GM10847 (cell line): Measurements from ENCODE around the gene CACNA1C.

Source experiments
- POLR2A ChIP-seq: IDR thresholded peaks from 2 replicates; pipeline ENCODE4 v1.6.1; 2011; ENCODE audit not compliant: insufficient read length; ENCODE audit errors: extremely low read depth

The CACNA1C gene

GRCh38 chr12:2020511-2020910 is 32.3 kb upstream of the CACNA1C start:
- no peak for TF ChIP-seq POLR2A

GRCh38 chr12:2023365-2023764 is 29.4 kb upstream of the CACNA1C start:
- no peak for TF ChIP-seq POLR2A

- TF ChIP-seq POLR2A: no peak
Observed at GRCh38 chr12:2027351-2027750, 25.4 kb upstream of the CACNA1C start.

GRCh38 chr12:2029851-2030250 is 22.9 kb upstream of the CACNA1C start:
- TF ChIP-seq POLR2A: no peak

DNA sequence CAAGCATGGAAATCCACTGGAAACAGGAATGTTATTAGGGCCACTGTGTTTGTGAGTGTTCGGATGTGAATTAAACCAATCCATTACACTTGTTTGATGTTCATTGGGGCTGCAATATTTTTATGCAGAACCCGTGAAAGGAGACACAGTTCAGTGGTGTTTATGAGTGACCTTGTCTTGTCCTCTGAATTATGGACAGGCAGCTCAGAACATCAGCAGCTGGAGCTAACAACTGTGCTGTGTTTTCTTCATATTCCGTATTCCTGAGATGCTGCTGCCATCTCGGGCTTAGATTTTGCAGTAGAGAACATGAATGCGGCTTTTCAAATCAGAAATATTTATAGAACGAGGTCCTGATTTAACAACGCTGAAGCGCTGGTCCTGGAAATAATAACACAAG is 20.3 kb upstream of the CACNA1C start:
- no peak for TF ChIP-seq POLR2A

DNA sequence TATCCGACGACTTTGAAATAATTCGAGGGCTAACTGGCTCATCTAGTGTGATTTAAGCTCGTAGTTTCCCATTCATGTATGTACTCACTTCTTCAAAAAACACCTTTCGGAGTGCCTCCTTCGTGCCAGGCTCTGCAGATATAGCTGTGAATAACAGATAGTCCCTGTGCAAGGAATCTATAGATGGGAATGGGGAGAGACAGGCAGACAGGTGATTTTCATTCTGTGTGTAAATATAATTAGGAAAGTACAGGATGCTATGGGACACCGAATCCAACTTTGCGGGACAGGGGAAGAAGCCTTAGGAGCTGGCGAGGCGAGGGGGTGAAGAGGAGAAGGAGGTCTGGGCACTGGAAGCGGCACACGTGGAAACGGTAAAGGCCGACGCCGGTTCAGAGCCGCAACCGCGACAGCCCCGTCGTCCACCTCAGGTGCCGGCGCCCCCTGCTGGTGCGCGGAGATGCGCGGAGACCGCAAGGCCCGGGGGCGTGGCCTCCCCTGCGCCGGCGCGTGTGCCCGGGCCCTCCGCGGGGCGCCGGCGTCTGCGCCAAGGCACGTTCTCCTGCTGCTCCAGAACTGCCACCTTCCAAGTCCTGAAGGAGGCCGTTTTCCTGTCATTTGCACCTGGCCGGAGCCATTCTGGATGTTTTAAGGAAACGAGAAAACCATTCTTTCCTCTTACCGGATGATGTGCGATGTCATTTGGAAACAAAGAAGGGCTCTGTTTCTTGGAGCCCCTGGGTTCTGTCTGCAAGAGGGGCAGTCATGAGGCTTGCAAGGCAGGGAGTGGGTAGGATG is 18.0 kb upstream of the CACNA1C start:
- TF ChIP-seq POLR2A: no peak

DNA sequence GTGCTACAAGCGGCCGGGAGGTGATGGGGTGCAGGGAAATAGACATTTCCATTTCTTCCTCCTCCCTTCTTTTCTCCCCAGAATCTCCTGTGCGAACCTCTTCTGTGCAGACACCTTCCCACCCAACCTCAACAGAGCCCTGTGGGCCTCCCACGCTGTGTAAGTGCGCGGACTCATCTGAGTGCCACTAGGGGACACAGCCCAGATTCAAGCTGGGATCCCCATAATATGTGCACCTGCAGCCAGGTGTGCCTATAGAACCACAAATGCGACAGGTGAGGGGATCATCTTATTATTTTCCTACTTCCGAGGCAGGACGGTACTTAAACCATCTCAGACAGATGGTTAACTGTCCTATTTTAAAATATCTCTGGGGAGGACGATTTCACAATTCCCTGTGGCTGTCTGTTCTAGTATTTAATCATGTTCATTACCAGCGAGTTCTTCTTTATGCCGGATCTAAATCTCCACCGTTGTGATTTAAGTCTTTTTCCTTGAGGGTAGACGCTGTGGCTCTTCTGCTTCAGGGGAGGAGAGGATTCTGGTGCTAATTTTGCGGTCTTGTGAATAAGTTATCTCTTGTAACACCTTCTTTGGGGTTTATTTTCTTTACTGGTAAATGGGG is 17.2 kb upstream of the CACNA1C start:
- no peak for TF ChIP-seq POLR2A

GRCh38 chr12:2039034-2039433 is 13.8 kb upstream of the CACNA1C start:
- no peak for TF ChIP-seq POLR2A

DNA sequence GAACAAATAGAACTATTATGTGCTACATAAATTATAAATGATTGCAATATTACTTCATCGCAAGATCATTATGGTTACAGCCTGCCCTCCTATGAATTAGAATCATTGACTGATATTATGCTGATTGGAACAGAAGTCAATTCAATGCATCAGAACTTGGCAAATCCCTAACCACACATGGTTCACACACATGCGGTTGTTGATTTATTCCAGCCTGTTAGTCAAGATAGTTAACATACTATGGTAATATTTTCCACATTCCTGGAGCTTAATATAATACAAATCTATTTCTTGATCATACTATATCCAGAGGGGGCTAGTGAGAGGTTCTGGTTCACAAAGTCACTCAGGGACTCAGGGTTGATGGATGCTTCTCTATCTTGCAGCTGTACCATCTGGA is 9.7 kb upstream of the CACNA1C start:
- no peak for TF ChIP-seq POLR2A

GRCh38 chr12:2044165-2044564 is 8.6 kb upstream of the CACNA1C start:
- TF ChIP-seq POLR2A: no peak

DNA sequence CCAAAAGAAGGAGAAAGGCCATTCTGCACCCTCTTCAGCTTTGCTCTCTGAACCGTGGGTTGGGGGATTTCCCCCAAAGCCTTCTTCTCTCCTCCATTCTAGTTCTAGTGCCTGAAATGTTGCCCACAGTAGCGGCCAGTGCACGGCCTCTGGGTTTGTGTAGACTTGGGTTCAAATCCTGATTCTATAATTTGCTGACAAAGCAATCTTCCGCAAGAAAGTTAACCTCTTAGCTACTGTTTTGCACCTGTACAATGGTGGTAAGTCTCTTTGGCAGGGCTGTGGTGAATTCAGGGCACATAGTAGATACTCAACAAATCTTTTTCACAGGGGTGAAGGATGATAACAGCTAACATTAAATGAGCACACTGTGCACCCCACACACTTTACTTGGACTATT is 5.8 kb upstream of the CACNA1C start:
- TF ChIP-seq POLR2A: no peak

- no peak for TF ChIP-seq POLR2A
Observed at GRCh38 chr12:2047752-2048151, 5.0 kb upstream of the CACNA1C start.

- no peak for TF ChIP-seq POLR2A
Observed at GRCh38 chr12:2049604-2050540, 2.9 kb upstream of the CACNA1C start.

DNA sequence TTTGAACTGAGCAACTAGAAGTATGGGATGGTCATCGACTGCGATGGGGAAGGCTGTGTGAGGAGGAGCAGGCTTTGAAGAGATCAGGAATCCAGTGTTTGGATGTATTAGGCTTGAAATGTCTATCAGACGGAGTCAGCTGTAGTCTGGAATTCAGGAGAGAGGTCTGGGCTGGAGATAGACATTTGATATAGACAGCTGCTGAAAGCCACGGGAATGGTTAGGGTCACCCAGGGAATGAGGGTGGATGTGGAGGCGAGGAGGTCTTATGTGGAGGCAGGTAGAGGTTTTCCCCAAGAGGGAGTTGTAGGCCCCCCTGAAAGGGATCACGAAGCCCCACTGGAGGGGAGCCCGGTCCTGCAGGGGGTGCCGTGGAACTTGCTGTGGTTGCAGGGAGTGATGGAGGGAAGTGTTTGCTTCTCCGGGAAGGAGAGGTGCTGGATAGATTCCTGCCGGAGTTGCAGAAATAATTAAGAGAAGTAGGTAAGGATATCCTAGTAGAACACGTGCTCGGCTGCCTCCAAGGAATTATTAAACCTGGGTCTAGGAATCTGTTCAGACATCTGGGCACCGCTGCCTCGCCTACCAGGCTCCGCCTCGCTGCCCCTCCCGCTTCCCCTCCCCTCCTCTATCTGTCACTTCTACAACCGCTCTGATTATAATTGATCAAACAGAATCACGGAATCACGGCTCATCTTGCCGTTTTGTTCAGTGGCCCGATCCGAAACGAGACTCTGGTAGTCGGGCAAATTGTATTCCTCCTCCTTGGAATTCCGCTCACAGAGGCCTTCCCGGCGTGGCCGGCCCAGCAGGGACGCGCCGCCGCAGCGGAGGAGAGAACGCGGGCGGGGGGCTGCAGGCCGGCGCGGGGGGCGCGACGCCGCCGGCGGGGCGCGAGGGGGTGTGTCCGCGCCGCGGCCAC is 826 bp upstream of the CACNA1C start:
- TF ChIP-seq POLR2A: no peak

GRCh38 chr12:2053691-2054090 is 904 bp downstream of the CACNA1C start:
- no peak for TF ChIP-seq POLR2A
